HepG2 (cell line): ENCODE results near the gene JADE3. TPM values are rescaled to one million over a fixed set of nuclear protein-coding genes. Genes with fewer than 3 reads are reported as not detected.
A peak's percentile ranks its signal among the peaks of the same experiment; 100 is the strongest.

ENCODE experiments used
- ARNT2 ChIP-seq: sonication (generic); formaldehyde crosslinking; IDR thresholded peaks from 2 replicates; pipeline ENCODE4 v1.8.0; 2022; ENCODE audit warnings: mild to moderate bottlenecking, low read depth, missing genetic modification reagents, moderate library complexity
- GABPB1 ChIP-seq: IDR thresholded peaks from 2 replicates; pipeline ENCODE4 v1.6.1; 2016; ENCODE audit warnings: mild to moderate bottlenecking, missing genetic modification reagents, moderate library complexity, missing compliant biosample characterization
- GATAD1 ChIP-seq: IDR thresholded peaks from 2 replicates; pipeline ENCODE4 v1.6.1; 2016; ENCODE audit warnings: missing genetic modification reagents, missing compliant biosample characterization
- HDAC1 ChIP-seq: sonication (generic); formaldehyde crosslinking; IDR thresholded peaks from 2 replicates; pipeline ENCODE4 v1.5.1; 2020; ENCODE audit warnings: mild to moderate bottlenecking, missing genetic modification reagents
- HNRNPLL ChIP-seq: fragments of 200-400 bp; formaldehyde crosslinking; IDR thresholded peaks from 2 replicates; pipeline ENCODE4 v1.6.1; 2017; ENCODE audit warnings: mild to moderate bottlenecking, low read depth, low read length; ENCODE audit not compliant: poor library complexity, severe bottlenecking
- MED13 ChIP-seq: sonication (generic); formaldehyde crosslinking; IDR thresholded peaks from 2 replicates; pipeline ENCODE4 v1.5.0; 2020; ENCODE audit warnings: missing genetic modification reagents
- MXI1 ChIP-seq: IDR thresholded peaks from 3 replicates; pipeline ENCODE4 v1.6.1; 2012; ENCODE audit warnings: low read depth, low read length, inconsistent platforms, borderline replicate concordance
- PHF8 ChIP-seq: sonication (generic); formaldehyde crosslinking; IDR thresholded peaks from 2 replicates; pipeline ENCODE4 v1.5.0; 2020; ENCODE audit warnings: missing genetic modification reagents
- RAD21 ChIP-seq: fragments of 450-650 bp; formaldehyde crosslinking; IDR thresholded peaks from 2 replicates; pipeline ENCODE4 v1.5.0; 2020; ENCODE audit warnings: mild to moderate bottlenecking
- RXRB ChIP-seq: IDR thresholded peaks from 2 replicates; pipeline ENCODE4 v1.6.1; 2016; ENCODE audit warnings: borderline replicate concordance, missing genetic modification reagents, missing compliant biosample characterization
- SKI ChIP-seq: fragments of 450-650 bp; IDR thresholded peaks from one replicate; pipeline ENCODE4 v1.6.1; 2018; ENCODE audit warnings: mild to moderate bottlenecking; ENCODE audit not compliant: partially characterized antibody
- SPEN ChIP-seq: sonication (generic); formaldehyde crosslinking; IDR thresholded peaks from 2 replicates; pipeline ENCODE4 v1.5.1; 2020; ENCODE audit warnings: low read depth, mild to moderate bottlenecking, missing genetic modification reagents
- TAF15 ChIP-seq: fragments of 200-400 bp; formaldehyde crosslinking; IDR thresholded peaks from one replicate; pipeline ENCODE4 v1.6.1; 2018; ENCODE audit warnings: mild to moderate bottlenecking, low read depth, low read length; ENCODE audit not compliant: poor library complexity, severe bottlenecking
- ZFY ChIP-seq: sonication (generic); formaldehyde crosslinking; IDR thresholded peaks from 2 replicates; pipeline ENCODE4 v1.4.0; 2020; ENCODE audit warnings: missing genetic modification reagents
- ZNF263 ChIP-seq: sonication (generic); formaldehyde crosslinking; IDR thresholded peaks from 2 replicates; pipeline ENCODE4 v1.4.0; 2020; ENCODE audit warnings: missing genetic modification reagents
- ZNF33A ChIP-seq: sonication (generic); formaldehyde crosslinking; IDR thresholded peaks from 2 replicates; pipeline ENCODE4 v1.5.1; 2020; ENCODE audit warnings: missing genetic modification reagents, mild to moderate bottlenecking, moderate library complexity, borderline replicate concordance
- ZNF446 ChIP-seq: sonication (generic); formaldehyde crosslinking; IDR thresholded peaks from 2 replicates; pipeline ENCODE4 v1.5.0; 2020; ENCODE audit warnings: mild to moderate bottlenecking, missing genetic modification reagents
- ZNF724P ChIP-seq: sonication (generic); formaldehyde crosslinking; IDR thresholded peaks from 2 replicates; pipeline ENCODE4 v1.8.0; 2022; ENCODE audit warnings: missing genetic modification reagents, borderline replicate concordance
- polyA plus RNA-seq, 8 experiments: library from polyadenylated mRNA; depleted of rRNA in 3 of 8; stranded (reverse) in 7 of 8; unstranded in 1 of 8; fragments of >200 nt; fragmentation: Illumina TruSeq in 4 of 8; extraction: Trizol in 4 of 8; gene quantifications; 2 replicates each; pipeline versions ENCODE4 v1.2.1 to v1.2.3, GENCODE V29; 2011 to 2016; ENCODE audit warnings: low read depth in 4 of 8, missing spikeins in 1 of 8, mixed read lengths in 1 of 8; ENCODE audit not compliant: insufficient read depth in 1 of 8
- total RNA-seq, 5 experiments: library from RNA; depleted of rRNA; stranded (reverse); fragments of >200 nt; fragmentation: Illumina TruSeq; extraction: Trizol; gene quantifications; 2 replicates each; pipeline ENCODE4 v1.2.3, GENCODE V29; 2016; ENCODE audit warnings: low read depth in 1 of 5
- TF ChIP-seq, protein P1 (sequence below), 2 experiments: sonication (generic) in 1 of 2; formaldehyde crosslinking in 1 of 2; IDR thresholded peaks; 2 replicates each; pipeline versions ENCODE4 v1.4.0 to v1.6.1; 2018 to 2020; ENCODE audit warnings: missing genetic modification reagents in 2 of 2, borderline replicate concordance in 1 of 2, low read depth in 1 of 2, mild to moderate bottlenecking in 1 of 2, missing biosample characterization in 1 of 2
- TF ChIP-seq, protein P2 (sequence below): conservative IDR thresholded peaks from 2 replicates; pipeline ENCODE4 v1.6.1; 2018; ENCODE audit warnings: missing genetic modification reagents
- TF ChIP-seq, protein P3 (sequence below): IDR thresholded peaks from 2 replicates; pipeline ENCODE4 v1.6.1; 2018; ENCODE audit warnings: missing genetic modification reagents
- TF ChIP-seq, protein P4 (sequence below): sonication (generic); formaldehyde crosslinking; IDR thresholded peaks from 2 replicates; pipeline ENCODE4 v1.4.0; 2020; ENCODE audit warnings: missing genetic modification reagents, borderline replicate concordance
- TF ChIP-seq, protein P5 (sequence below): IDR thresholded peaks from 2 replicates; pipeline ENCODE4 v1.6.1; 2012; ENCODE audit warnings: inconsistent platforms

JADE3 gene
- total and polyA plus RNA-seq, 2 of the 13 experiments (the other 11 are each of a cell fraction or from before 2014, with no cell fraction given) = 7.7 to 7.8 TPM

DNA sequence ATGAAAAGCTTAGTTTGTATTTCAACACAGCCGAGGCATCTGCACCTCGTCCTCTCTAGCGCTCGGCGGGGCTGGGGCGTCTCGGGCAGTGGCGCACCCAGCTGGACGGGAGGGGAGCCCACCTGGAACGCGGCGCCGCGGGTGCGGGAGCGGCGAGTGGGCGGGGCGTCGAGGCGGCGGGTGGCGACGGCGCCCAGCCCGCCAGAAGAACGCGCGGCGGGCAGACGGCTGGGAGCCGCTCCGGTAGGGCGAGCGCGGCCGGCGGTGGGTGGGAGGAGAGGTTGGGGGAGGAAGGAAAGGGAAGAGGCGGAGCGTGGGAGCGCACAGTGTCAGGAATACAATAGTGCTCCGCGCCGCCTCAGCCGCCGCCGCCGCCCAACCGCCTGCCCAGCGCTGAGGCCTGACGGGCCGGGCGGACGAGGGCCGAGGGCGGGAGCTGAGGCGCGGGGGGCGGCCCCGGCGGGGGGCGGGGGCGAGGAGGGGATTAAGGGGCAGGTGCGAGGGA, at the start of gene JADE3 (continued):
- TF ChIP-seq, protein P1, sequence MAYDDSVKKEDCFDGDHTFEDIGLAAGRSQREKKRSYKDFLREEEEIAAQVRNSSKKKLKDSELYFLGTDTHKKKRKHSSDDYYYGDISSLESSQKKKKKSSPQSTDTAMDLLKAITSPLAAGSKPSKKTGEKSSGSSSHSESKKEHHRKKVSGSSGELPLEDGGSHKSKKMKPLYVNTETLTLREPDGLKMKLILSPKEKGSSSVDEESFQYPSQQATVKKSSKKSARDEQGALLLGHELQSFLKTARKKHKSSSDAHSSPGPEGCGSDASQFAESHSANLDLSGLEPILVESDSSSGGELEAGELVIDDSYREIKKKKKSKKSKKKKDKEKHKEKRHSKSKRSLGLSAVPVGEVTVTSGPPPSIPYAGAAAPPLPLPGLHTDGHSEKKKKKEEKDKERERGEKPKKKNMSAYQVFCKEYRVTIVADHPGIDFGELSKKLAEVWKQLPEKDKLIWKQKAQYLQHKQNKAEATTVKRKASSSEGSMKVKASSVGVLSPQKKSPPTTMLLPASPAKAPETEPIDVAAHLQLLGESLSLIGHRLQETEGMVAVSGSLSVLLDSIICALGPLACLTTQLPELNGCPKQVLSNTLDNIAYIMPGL (CRISPR knock-in tag; IDR thresholded peaks at IDR 0.05; ENCODE audit: borderline replicate concordance in 1 of 2, low read depth in 1 of 2) = no peak
- 0 out of 2 replicates have a peak, but pooled peaks have one; percentile 26 for TF ChIP-seq GABPB1 (CRISPR knock-in tag)
- TF ChIP-seq ZNF33A = no peak
- TF ChIP-seq MXI1 = no peak
- TF ChIP-seq ZNF263 (CRISPR knock-in tag) = peak; percentile 93
- TF ChIP-seq, protein P2, sequence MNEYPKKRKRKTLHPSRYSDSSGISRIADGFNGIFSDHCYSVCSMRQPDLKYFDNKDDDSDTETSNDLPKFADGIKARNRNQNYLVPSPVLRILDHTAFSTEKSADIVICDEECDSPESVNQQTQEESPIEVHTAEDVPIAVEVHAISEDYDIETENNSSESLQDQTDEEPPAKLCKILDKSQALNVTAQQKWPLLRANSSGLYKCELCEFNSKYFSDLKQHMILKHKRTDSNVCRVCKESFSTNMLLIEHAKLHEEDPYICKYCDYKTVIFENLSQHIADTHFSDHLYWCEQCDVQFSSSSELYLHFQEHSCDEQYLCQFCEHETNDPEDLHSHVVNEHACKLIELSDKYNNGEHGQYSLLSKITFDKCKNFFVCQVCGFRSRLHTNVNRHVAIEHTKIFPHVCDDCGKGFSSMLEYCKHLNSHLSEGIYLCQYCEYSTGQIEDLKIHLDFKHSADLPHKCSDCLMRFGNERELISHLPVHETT (CRISPR knock-in tag) = peak; percentile 82
- no peak for TF ChIP-seq TAF15
- 0 out of 2 replicates have a peak, but pooled peaks have one; percentile 11 for TF ChIP-seq RAD21 (CRISPR knock-in tag)
- no peak for TF ChIP-seq MED13 (CRISPR knock-in tag)
- 0 out of 2 replicates have a peak, but pooled peaks have one; percentile 18 for TF ChIP-seq ZFY
- TF ChIP-seq, protein P3, sequence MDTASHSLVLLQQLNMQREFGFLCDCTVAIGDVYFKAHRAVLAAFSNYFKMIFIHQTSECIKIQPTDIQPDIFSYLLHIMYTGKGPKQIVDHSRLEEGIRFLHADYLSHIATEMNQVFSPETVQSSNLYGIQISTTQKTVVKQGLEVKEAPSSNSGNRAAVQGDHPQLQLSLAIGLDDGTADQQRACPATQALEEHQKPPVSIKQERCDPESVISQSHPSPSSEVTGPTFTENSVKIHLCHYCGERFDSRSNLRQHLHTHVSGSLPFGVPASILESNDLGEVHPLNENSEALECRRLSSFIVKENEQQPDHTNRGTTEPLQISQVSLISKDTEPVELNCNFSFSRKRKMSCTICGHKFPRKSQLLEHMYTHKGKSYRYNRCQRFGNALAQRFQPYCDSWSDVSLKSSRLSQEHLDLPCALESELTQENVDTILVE = 0 out of 2 replicates have a peak, but pooled peaks have one; percentile 38
- TF ChIP-seq ARNT2 = peak; percentile 23; the same call in 1 of the 2 replicates
- TF ChIP-seq HNRNPLL = peak; percentile 54
- peak; percentile 83 for TF ChIP-seq SKI
- TF ChIP-seq GATAD1 (CRISPR knock-in tag) = no peak
- 0 out of 2 replicates have a peak, but pooled peaks have one; percentile 26 for TF ChIP-seq PHF8 (CRISPR knock-in tag)
- no peak for TF ChIP-seq RXRB
- 0 out of 2 replicates have a peak, but pooled peaks have one; percentile 18 for TF ChIP-seq SPEN (CRISPR knock-in tag)
- TF ChIP-seq ZNF446 (CRISPR knock-in tag) = no peak
- TF ChIP-seq, protein P4, sequence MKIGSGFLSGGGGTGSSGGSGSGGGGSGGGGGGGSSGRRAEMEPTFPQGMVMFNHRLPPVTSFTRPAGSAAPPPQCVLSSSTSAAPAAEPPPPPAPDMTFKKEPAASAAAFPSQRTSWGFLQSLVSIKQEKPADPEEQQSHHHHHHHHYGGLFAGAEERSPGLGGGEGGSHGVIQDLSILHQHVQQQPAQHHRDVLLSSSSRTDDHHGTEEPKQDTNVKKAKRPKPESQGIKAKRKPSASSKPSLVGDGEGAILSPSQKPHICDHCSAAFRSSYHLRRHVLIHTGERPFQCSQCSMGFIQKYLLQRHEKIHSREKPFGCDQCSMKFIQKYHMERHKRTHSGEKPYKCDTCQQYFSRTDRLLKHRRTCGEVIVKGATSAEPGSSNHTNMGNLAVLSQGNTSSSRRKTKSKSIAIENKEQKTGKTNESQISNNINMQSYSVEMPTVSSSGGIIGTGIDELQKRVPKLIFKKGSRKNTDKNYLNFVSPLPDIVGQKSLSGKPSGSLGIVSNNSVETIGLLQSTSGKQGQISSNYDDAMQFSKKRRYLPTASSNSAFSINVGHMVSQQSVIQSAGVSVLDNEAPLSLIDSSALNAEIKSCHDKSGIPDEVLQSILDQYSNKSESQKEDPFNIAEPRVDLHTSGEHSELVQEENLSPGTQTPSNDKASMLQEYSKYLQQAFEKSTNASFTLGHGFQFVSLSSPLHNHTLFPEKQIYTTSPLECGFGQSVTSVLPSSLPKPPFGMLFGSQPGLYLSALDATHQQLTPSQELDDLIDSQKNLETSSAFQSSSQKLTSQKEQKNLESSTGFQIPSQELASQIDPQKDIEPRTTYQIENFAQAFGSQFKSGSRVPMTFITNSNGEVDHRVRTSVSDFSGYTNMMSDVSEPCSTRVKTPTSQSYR (CRISPR knock-in tag) = 0 out of 2 replicates have a peak, but pooled peaks have one; percentile 15
- TF ChIP-seq HDAC1 (CRISPR knock-in tag) = peak; percentile 1; the same call in 1 of the 2 replicates
- TF ChIP-seq ZNF724P (CRISPR knock-in tag) = no peak
- TF ChIP-seq, protein P5, sequence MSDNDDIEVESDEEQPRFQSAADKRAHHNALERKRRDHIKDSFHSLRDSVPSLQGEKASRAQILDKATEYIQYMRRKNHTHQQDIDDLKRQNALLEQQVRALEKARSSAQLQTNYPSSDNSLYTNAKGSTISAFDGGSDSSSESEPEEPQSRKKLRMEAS = peak; percentile 33; the same call in 1 of the 2 replicates
